Measurements from ENCODE around the gene ZNF681.
"Not testable (repeated sequence)": the region's sequence is repeated elsewhere in the genome, so short reads cannot be mapped to it uniquely, and the experiment has no call there.

ZNF681 gene

GRCh38 chr19:23718802-23719201, 39.9 kb downstream of the ZNF681 start:
- DNase-seq (ENCODE audit: low read depth), result no peak
- no peak overlapping the region for H3K4me3 ChIP-seq (replicated peaks; ENCODE audit: low read depth, low read length)
- no peak for TF ChIP-seq CTCF (IDR thresholded peaks at IDR 0.05; ENCODE audit: low read length, missing control alignments)

- H3K4me3 ChIP-seq (replicated peaks; ENCODE audit: low read depth, low read length), result no peak overlapping the region
- no peak for TF ChIP-seq CTCF (IDR thresholded peaks at IDR 0.05; ENCODE audit: low read length, missing control alignments)
- no peak for DNase-seq (ENCODE audit: low read depth)
Measured at GRCh38 chr19:23716792-23717191, 41.9 kb downstream of the ZNF681 start.

GRCh38 chr19:23709347-23709746, 49.3 kb downstream of the ZNF681 start:
- H3K4me3 ChIP-seq (replicated peaks; ENCODE audit: low read depth, low read length), result no peak overlapping the region
- no peak for TF ChIP-seq CTCF (IDR thresholded peaks at IDR 0.05; ENCODE audit: low read length, missing control alignments)
- DNase-seq (ENCODE audit: low read depth), result no peak

GRCh38 chr19:23706657-23707056, 52.0 kb downstream of the ZNF681 start:
- DNase-seq (ENCODE audit: low read depth), result no peak
- no peak for TF ChIP-seq CTCF (IDR thresholded peaks at IDR 0.05; ENCODE audit: low read length, missing control alignments)
- H3K4me3 ChIP-seq (replicated peaks; ENCODE audit: low read depth, low read length), result no peak overlapping the region

- DNase-seq (ENCODE audit: low read depth), result no peak
- no peak overlapping the region for H3K4me3 ChIP-seq (replicated peaks; ENCODE audit: low read depth, low read length)
- no peak for TF ChIP-seq CTCF (IDR thresholded peaks at IDR 0.05; ENCODE audit: low read length, missing control alignments)
Measured at GRCh38 chr19:23699521-23699860, 59.2 kb downstream of the ZNF681 start.

GRCh38 chr19:23698711-23699520, 59.8 kb downstream of the ZNF681 start:
- no peak overlapping the region for H3K4me3 ChIP-seq (replicated peaks; ENCODE audit: low read depth, low read length)
- no peak for TF ChIP-seq CTCF (IDR thresholded peaks at IDR 0.05; ENCODE audit: low read length, missing control alignments)
- DNase-seq (ENCODE audit: low read depth), result no peak

GRCh38 chr19:23692937-23693336, 65.8 kb downstream of the ZNF681 start:
- not testable (repeated sequence) for H3K4me3 ChIP-seq (replicated peaks; ENCODE audit: low read depth, low read length); DNase-seq (ENCODE audit: low read depth)
